ENCODE results near the gene ERICH4.

The ERICH4 gene

DNA sequence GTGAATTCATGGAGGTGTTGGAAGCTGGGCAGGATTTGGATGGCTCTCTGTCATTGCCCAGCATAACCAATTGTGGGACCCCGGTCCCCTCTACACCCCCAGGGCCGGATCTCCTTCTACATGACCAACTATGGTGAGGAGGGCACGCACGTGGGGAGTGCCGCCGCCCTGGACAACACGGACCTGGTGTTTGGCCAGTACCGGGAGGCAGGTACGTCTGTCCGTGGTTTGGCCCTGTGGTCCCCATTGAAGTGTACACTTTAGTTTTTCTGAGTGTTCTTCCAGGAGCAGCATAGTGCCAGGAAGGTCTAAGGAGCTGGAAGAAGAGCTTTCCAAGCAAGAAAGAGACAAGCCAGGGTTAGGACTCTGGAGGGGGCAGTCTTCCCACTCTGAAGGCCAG lies 29.0 kb upstream of the ERICH4 start:
- no peak overlapping the region for H3K27ac ChIP-seq
- ChIA-PET CTCF (no interaction called here), POLR2A (ENCODE audit: low non-redundant PET) (no interaction called here)
- TF ChIP-seq, protein P1, sequence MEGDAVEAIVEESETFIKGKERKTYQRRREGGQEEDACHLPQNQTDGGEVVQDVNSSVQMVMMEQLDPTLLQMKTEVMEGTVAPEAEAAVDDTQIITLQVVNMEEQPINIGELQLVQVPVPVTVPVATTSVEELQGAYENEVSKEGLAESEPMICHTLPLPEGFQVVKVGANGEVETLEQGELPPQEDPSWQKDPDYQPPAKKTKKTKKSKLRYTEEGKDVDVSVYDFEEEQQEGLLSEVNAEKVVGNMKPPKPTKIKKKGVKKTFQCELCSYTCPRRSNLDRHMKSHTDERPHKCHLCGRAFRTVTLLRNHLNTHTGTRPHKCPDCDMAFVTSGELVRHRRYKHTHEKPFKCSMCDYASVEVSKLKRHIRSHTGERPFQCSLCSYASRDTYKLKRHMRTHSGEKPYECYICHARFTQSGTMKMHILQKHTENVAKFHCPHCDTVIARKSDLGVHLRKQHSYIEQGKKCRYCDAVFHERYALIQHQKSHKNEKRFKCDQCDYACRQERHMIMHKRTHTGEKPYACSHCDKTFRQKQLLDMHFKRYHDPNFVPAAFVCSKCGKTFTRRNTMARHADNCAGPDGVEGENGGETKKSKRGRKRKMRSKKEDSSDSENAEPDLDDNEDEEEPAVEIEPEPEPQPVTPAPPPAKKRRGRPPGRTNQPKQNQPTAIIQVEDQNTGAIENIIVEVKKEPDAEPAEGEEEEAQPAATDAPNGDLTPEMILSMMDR (conservative IDR thresholded peaks at IDR 0.05; ENCODE audit: low read depth), result no peak
- no peak for DNase-seq (ENCODE audit: low spot score)

DNA sequence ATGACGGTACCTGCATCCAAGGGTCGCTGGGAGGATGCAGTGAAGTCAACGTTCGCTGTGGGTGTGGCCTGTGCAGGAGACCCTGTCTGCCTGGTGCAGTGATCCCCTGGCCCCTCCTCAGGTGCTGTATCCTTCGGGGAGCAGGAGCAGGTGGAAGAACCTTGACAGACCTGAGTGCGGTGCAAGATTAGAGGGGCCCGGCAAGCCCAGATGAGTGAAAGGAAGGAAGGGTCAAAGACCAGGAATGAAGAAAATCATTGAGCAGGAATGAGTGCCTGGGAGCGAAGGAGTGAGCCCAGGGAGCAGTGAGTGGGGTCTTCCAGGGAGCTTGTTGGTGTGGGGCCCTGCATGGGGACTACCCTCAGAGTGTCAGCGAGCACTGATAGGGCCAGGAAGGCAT lies 28.5 kb upstream of the ERICH4 start:
- TF ChIP-seq, protein P1 (conservative IDR thresholded peaks at IDR 0.05; ENCODE audit: low read depth), result no peak
- no peak overlapping the region for H3K27ac ChIP-seq
- POLR2A ChIA-PET (ENCODE audit: low non-redundant PET), result no interaction called here
- DNase-seq (ENCODE audit: low spot score), result no peak
- CTCF ChIA-PET, result no interaction called here

DNA sequence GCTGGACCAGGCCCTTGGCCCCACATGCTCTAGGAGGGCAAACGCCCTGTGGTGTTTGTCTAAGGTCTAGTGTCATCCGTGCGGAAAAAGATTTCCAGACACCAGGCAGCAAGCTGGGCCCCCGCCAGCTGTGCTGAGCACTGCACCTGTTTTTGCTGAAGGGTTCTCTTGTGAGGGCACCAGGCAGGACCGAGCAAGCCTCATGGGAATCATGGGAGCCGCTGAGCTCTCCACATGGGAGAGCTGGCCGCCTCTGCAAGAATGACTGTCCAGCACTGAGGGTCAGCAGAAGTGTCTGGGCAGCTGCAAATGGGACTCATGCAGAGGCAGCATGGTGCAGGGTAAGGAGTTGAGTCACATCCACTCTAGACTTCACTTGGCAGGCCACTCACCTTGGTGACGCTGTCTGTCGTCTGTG lies 27.8 kb upstream of the ERICH4 start:
- H3K27ac ChIP-seq, result no peak overlapping the region
- TF ChIP-seq, protein P1 (conservative IDR thresholded peaks at IDR 0.05; ENCODE audit: low read depth), result no peak
- ChIA-PET POLR2A (ENCODE audit: low non-redundant PET) (no interaction called here), CTCF (no interaction called here)
- no peak for DNase-seq (ENCODE audit: low spot score)

DNA sequence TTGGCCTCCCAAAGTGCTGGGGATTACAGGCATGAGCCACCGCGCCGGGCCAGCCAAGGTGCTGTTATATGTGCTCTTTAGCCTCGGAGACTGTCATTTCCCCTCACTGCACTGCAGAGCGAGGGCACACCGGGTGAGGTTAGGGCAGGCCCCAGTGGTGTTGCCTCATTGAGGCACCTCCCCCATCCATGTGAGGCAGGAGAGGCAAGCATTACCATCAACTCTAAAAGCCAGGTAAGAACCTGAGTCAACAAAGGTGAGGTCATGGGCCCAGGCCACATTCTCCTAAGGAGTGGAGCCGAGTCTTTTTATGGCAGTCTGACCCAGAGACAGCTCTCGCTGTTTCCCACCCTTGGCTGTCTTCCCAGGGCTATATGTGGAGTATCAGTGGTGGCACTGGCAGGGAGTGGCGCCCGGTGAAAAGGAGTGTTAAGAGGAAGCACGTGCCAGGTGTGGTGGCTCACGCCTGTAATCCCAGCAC lies 26.7 kb upstream of the ERICH4 start:
- H3K27ac ChIP-seq, result 0 out of 2 replicates have a peak overlapping the region, but pooled peaks have one; percentile 5
- POLR2A ChIA-PET (ENCODE audit: low non-redundant PET), result no interaction called here
- CTCF ChIA-PET, result interaction anchor here (0.6 to 0.7 kb wide), 2 partner anchors 15 to 456 kb away, joined by 3 read pairs; no protein-coding TSS in a partner anchor
- TF ChIP-seq, protein P1 (conservative IDR thresholded peaks at IDR 0.05; ENCODE audit: low read depth), result no peak
- DNase-seq (ENCODE audit: low spot score), result peak; percentile 32

DNA sequence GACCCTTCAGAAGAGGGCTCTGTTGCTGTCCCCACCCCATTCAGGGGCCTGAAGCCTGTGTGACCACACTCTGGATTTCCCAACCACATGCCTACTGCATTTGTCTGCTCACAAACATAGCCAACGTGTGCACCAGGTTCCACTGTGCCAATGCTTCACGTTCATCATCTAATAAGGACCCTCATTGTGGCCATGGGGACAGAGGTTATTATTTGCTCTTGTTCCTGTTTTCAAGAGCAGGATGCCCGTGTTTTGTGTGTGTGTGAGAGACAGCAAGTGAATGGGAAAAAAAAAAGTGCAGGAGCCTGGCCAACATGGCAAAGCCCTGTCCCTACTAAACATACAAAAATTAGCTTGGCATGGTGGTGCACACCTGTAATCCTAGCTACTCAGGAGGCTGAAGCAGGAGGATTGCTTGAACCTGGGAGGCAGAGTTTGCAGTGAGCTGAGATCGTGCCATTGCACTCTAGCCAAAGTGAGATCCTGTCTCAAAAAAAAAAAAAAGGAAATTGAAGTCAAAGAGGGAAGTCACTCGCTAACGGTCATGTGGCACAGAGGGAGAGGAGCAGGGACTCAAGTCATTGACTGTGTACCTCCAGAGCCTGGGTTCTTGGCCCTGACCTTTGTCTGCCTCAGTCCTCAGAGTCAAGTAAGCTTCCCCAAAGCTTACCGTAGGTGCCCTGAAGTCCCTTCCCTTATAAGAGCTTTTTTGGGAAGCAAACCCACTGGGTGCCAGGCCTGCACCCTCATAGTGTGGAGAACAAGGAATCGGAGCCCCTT lies 22.7 kb upstream of the ERICH4 start:
- TF ChIP-seq, protein P1 (conservative IDR thresholded peaks at IDR 0.05; ENCODE audit: low read depth), result no peak
- H3K27ac ChIP-seq, result no peak overlapping the region
- no peak for DNase-seq (ENCODE audit: low spot score)
- CTCF ChIA-PET, result interaction anchor here (0.6 to 0.9 kb wide), 2 partner anchors 16 to 84 kb away, joined by 3 read pairs; no protein-coding TSS in a partner anchor
- POLR2A ChIA-PET (ENCODE audit: low non-redundant PET), result no interaction called here

DNA sequence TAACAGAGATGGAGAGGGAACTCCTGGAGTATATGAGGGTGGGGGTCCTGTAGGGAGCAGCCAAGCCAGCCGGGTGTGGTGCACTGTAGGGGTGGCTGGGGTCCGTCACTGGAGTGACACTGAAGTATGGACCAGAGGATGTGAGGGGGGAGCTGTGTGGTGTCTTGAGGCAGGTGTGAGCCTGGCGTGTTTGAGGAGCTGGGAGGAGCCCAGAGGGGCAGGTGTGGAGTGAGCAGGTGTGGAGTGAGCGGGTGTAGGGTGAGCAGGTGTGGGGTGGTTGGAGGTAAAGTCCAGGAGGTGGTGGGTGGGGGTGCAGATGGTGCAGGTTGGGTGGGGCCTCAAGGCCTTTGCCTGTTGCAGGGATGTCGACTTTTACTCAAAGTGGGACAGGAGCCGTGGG lies 21.6 kb upstream of the ERICH4 start:
- no peak for DNase-seq (ENCODE audit: low spot score)
- ChIA-PET CTCF (interaction anchor here (0.9 kb wide), 1 partner anchor 15 kb away, joined by 3 read pairs; no protein-coding TSS in a partner anchor), POLR2A (ENCODE audit: low non-redundant PET) (no interaction called here)
- TF ChIP-seq, protein P1 (conservative IDR thresholded peaks at IDR 0.05; ENCODE audit: low read depth), result no peak
- H3K27ac ChIP-seq, result no peak overlapping the region

Measured in RWPE1 (cell line).